Coronary artery (tissue), 2 donors: Measurements from ENCODE around the gene NTNG2.

Experiments used
- DNase-seq: peaks from one replicate; pipeline ENCODE4 v3.0.0-alpha.2; 2017; ENCODE audit warnings: low spot score
- H3K27ac ChIP-seq, 2 donors: fragments of 200-600 bp; sonication (generic); one replicate each; pipeline ENCODE4 v1.5.1; 2016 to 2019
- H3K4me3 ChIP-seq: fragments of 200-600 bp; sonication (generic); 2 replicates; pipeline ENCODE4 v1.5.1; 2016; ENCODE audit warnings: mild to moderate bottlenecking, moderate library complexity
- TF ChIP-seq, protein P1 (sequence below): fragments of 200-600 bp; sonication (generic); IDR thresholded peaks from one replicate; pipeline ENCODE4 v1.5.1; 2019; ENCODE audit warnings: antibody characterized with exemption

Gene NTNG2

DNA sequence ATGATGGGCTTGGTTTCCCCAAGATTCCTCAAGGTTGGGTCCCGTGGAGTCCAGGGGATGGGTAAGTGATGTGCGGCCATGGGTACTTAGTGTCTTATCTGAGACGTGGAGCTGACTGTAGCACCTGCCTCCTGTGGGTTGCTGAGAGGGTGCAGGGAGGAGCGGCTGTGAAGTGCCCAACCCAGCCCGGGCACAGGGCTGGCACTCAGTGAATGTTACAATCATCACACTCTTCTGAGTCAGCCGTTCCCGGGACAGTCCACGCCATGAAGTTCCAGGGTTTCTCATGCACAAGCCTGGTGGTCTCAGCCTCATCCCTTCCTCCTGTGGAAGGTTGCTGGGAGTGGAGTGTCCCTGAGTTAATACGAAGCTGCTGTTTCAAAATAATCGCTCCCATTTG is 29.1 kb downstream of the NTNG2 start:
- Histone ChIP-seq H3K4me3 (no peak overlapping the region), H3K27ac (no peak overlapping the region)
- no peak for DNase-seq
- TF ChIP-seq, protein P1, sequence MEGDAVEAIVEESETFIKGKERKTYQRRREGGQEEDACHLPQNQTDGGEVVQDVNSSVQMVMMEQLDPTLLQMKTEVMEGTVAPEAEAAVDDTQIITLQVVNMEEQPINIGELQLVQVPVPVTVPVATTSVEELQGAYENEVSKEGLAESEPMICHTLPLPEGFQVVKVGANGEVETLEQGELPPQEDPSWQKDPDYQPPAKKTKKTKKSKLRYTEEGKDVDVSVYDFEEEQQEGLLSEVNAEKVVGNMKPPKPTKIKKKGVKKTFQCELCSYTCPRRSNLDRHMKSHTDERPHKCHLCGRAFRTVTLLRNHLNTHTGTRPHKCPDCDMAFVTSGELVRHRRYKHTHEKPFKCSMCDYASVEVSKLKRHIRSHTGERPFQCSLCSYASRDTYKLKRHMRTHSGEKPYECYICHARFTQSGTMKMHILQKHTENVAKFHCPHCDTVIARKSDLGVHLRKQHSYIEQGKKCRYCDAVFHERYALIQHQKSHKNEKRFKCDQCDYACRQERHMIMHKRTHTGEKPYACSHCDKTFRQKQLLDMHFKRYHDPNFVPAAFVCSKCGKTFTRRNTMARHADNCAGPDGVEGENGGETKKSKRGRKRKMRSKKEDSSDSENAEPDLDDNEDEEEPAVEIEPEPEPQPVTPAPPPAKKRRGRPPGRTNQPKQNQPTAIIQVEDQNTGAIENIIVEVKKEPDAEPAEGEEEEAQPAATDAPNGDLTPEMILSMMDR: no peak

DNA sequence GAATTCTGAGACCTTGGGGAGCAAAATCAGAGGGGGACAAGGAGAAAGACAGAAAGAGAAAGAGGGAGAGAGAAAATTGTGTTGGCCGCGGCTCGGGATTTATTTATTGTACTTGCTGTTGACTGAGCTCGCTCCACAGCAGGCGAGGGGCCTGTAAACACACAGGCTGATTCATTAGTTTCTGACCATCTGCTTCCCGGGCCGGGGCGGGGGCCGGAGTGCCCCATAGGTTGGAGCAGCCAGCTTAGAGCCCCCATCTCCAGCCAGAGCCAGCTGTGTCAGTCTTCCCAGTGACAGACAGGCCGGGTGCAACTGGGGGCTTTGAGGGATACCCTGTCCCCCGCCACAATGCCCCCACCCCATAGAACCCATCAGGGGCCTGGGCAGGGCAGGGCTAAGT is 30.9 kb downstream of the NTNG2 start:
- Histone ChIP-seq H3K27ac (no peak overlapping the region), H3K4me3 (no peak overlapping the region)
- DNase-seq: no peak
- TF ChIP-seq, protein P1: no peak

DNA sequence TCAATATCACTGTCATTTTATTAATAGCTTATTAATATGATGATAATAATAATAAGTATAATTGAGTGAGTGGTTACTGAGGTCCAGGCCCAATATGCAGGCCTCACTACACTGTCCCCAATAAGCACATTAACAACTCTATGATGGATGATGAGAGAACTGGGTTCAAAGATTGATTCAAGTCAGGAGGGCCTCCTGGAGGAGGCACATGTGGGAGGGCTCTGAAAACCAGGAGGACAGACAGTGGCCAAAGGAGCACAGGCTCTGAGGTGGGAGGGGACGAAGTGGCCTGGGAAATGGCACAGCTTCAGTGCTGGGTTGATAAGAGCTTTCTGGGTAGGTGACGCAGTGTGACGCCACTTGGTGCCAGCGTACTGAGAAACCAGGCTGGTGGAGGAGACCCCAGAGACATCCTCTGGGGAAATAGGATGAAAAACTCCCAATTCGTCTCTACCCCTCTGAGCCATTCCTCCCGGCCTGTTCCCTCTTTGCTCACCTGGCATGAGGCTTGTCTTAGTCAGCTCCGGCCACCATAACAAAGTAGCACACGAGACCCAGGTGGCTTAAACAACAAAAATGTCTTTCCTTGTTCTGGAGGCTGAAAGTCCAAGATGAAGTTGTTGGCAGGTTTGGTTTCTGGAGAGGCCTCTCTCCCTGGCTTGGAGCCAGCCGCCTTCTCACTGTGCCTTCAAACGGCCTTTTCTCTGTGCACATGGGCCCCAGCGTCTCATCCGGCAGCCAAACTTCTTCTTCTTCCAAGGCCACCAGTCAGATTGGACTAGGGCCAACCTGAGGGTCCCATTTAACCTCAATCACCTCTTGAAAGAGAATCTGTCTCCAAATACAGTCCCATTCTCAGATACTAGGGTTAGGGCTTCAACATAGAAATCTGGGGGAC is 31.6 kb downstream of the NTNG2 start:
- DNase-seq: no peak
- TF ChIP-seq, protein P1: no peak
- H3K4me3 ChIP-seq: no peak overlapping the region
- no peak overlapping the region for H3K27ac ChIP-seq

DNA sequence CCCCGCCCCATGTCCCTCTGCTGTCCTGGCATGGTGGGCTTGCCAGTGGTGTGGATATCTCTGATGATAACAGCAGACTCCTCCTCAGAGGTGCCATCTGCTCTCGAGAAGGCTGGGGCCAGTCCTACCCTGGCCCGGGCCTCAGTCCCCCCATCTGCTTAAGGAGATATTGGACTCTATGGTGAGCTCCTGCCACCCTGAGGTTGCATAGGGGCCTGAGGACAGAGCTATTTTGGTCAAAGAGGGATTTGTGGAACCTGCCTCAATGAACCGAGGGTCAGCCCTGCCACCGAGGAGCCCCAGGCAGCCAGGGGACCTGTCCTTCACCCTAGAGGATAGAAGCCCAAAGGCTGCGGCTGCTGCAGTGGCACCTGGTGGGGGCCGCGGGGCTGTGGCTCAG is 32.6 kb downstream of the NTNG2 start:
- TF ChIP-seq, protein P1: no peak
- Histone ChIP-seq H3K27ac (no peak overlapping the region), H3K4me3 (no peak overlapping the region)
- DNase-seq: no peak

DNA sequence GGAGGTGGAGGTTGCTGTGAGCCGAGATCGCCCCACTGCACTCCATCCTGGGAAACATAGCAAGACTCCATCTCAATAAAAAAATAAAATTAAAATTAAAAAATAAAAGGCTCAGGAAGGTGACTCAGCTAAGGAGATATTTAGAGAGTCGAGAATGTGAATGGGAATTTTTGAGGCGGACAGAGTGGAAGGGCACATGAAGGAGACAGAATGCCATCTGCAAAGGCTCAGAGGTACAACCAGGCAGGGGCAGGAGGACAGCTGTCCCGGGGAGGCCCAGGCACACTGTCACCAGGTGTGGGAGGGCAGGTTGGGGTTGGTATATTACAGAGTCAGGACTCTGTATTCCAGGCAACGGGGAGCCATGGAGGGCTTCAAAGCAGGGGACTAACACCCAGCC is 35.5 kb downstream of the NTNG2 start:
- no peak for DNase-seq
- TF ChIP-seq, protein P1: no peak
- Histone ChIP-seq H3K4me3 (no peak overlapping the region), H3K27ac (no peak overlapping the region)

DNA sequence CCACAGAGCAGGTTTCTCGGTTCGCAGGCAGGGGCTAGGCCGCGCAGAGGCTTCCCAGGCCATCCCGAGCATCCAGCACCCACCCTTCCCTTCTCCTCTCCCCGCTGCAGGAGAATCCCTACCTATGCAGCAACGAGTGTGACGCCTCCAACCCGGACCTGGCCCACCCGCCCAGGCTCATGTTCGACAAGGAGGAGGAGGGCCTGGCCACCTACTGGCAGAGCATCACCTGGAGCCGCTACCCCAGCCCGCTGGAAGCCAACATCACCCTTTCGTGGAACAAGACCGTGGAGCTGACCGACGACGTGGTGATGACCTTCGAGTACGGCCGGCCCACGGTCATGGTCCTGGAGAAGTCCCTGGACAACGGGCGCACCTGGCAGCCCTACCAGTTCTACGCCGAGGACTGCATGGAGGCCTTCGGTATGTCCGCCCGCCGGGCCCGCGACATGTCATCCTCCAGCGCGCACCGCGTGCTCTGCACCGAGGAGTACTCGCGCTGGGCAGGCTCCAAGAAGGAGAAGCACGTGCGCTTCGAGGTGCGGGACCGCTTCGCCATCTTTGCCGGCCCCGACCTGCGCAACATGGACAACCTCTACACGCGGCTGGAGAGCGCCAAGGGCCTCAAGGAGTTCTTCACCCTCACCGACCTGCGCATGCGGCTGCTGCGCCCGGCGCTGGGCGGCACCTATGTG is 36.1 kb downstream of the NTNG2 start:
- H3K4me3 ChIP-seq: no peak overlapping the region
- TF ChIP-seq, protein P1: no peak
- no peak overlapping the region for H3K27ac ChIP-seq
- DNase-seq: no peak
